GM21423 (cell line): ENCODE results near the gene SIRT6.
"Not testable (repeated sequence)": the region's sequence is repeated elsewhere in the genome, so short reads cannot be mapped to it uniquely, and the experiment has no call there.

Source experiments
- ATAC-seq: cut with Tn5 transposase; IDR thresholded peaks from one replicate; pipeline ENCODE4 v1.9.1; 2021; ENCODE audit warnings: mild to moderate bottlenecking, moderate library complexity; ENCODE audit not compliant: unreplicated experiment

The SIRT6 gene

GRCh38 chr19:4200940-4201542 lies 18.7 kb upstream of the SIRT6 start:
- no peak for ATAC-seq

- ATAC-seq = no peak
Measured at GRCh38 chr19:4199699-4200293, 17.4 kb upstream of the SIRT6 start.

GRCh38 chr19:4198467-4199126 lies 16.2 kb upstream of the SIRT6 start:
- no peak for ATAC-seq

GRCh38 chr19:4197625-4198466 lies 15.5 kb upstream of the SIRT6 start:
- ATAC-seq = no peak

- no peak for ATAC-seq
Measured at GRCh38 chr19:4197228-4197624, 14.9 kb upstream of the SIRT6 start.

- ATAC-seq = no peak
Measured at GRCh38 chr19:4196587-4197148, 14.3 kb upstream of the SIRT6 start.

GRCh38 chr19:4196009-4196408 lies 13.6 kb upstream of the SIRT6 start:
- no peak for ATAC-seq

- no peak for ATAC-seq
Measured at GRCh38 chr19:4194353-4194752, 12.0 kb upstream of the SIRT6 start.

GRCh38 chr19:4192537-4192936 lies 10.2 kb upstream of the SIRT6 start:
- not testable (repeated sequence) for ATAC-seq

GRCh38 chr19:4189641-4190040 lies 7.3 kb upstream of the SIRT6 start:
- no peak for ATAC-seq

- ATAC-seq = no peak
Measured at GRCh38 chr19:4187313-4188122, 5.2 kb upstream of the SIRT6 start.

- ATAC-seq = no peak
Measured at GRCh38 chr19:4186087-4186993, 4.0 kb upstream of the SIRT6 start.

GRCh38 chr19:4185413-4186086 lies 3.2 kb upstream of the SIRT6 start:
- no peak for ATAC-seq

- ATAC-seq = no peak
Measured at GRCh38 chr19:4184718-4185352, 2.5 kb upstream of the SIRT6 start.

GRCh38 chr19:4183967-4184717 lies 1.8 kb upstream of the SIRT6 start:
- ATAC-seq = no peak

- no peak for ATAC-seq
Measured at GRCh38 chr19:4181053-4181508, 1.3 kb downstream of the SIRT6 start.

GRCh38 chr19:4178990-4179389 lies 3.4 kb downstream of the SIRT6 start:
- no peak for ATAC-seq

GRCh38 chr19:4177146-4177545 lies 5.2 kb downstream of the SIRT6 start:
- ATAC-seq = no peak
